Measurements from ENCODE around the gene MFSD6L. TPM values are rescaled to one million over a fixed set of nuclear protein-coding genes. Genes with fewer than 3 reads are reported as not detected.

MFSD6L gene
- total and polyA plus RNA-seq, 10 of the 15 experiments (the other 5 are each of a cell fraction or from before 2014, with no cell fraction given) = 0.39 to 3.1 (median 1.1) TPM

GRCh38 chr17:8822401-8823035, 23.4 kb upstream of the MFSD6L start:
- intact Hi-C loops (cut with micrococcal nuclease; ENCODE audit: unreplicated experiment) (no loop called here), in situ Hi-C loops (cut with MboI) (no loop called here)
- RAD21 ChIA-PET (ENCODE audit: unreplicated experiment) = no interaction called here
- Histone ChIP-seq H3K9ac (ENCODE audit: control insufficient read depth, insufficient read depth, low read length) (no peak overlapping the region), H3K9me3 (replicated peaks; ENCODE audit: control insufficient read depth, insufficient read depth, low read length) (no peaks in the 10 kb centered on the region; the same call in 1 of the 3 replicates), H3K27ac (ENCODE audit: control insufficient read depth, insufficient read depth) (no peak overlapping the region), H3K36me3 (ENCODE audit: control insufficient read depth in 2 of 2, insufficient read depth in 2 of 2, low read length in 1 of 2) (peaks cover 20 to 70% of the 10 kb centered on the region in 2 experiments), H3K4me2 (ENCODE audit: control insufficient read depth, insufficient read depth) (no peak overlapping the region), H2AFZ (ENCODE audit: control insufficient read depth, low read depth, low read length) (no peak overlapping the region), H3K4me3 (no peak overlapping the region), H3K4me1 (ENCODE audit: control insufficient read depth, insufficient read depth, low read length) (no peaks in the 10 kb centered on the region), H4K20me1 (ENCODE audit: control insufficient read depth, insufficient read depth) (no peaks in the 10 kb centered on the region), H3K79me2 (ENCODE audit: control insufficient read depth, insufficient read depth, low read length) (no peaks in the 10 kb centered on the region), H3K27me3 (replicated peaks in 1 of 2; ENCODE audit: control insufficient read depth in 2 of 2, insufficient read depth in 2 of 2, low read length in 1 of 2) (no peaks in the 10 kb centered on the region)
- peak; percentile 54; the same call in 1 of the 2 replicates for TF ChIP-seq POLR2A (IDR thresholded peaks at IDR 0.05; ENCODE audit: low read depth, low read length)
- no peak for TF ChIP-seq SUPT20H (IDR thresholded peaks at IDR 0.05; ENCODE audit: borderline replicate concordance, control insufficient read depth, low read depth, low read length)
- POLR2A ChIA-PET = no interaction called here
- FAIRE-seq (no peak), ATAC-seq (no peak), DNase-seq (ENCODE audit: low read depth, low spot score) (no peak)
- CTCF ChIA-PET = no interaction called here
- WGBS (ENCODE audit: insufficient coverage, insufficient replicate concordance, low lambda C conversion rate, missing lambda C conversion rate) = 71% methylated on average over 5 of the region's 5 CpGs
- BruUV-seq (replicated peaks) = no TSS peak
- SMC1A ChIA-PET (ENCODE audit: uncharacterized antibody, unreplicated experiment) = no interaction called here

- Histone ChIP-seq H3K36me3 (ENCODE audit: control insufficient read depth in 2 of 2, insufficient read depth in 2 of 2, low read length in 1 of 2) (peaks cover 15 to 68% of the 10 kb centered on the region in 2 experiments), H3K79me2 (ENCODE audit: control insufficient read depth, insufficient read depth, low read length) (no peaks in the 10 kb centered on the region), H3K9ac (ENCODE audit: control insufficient read depth, insufficient read depth, low read length) (no peak overlapping the region), H3K27me3 (replicated peaks in 1 of 2; ENCODE audit: control insufficient read depth in 2 of 2, insufficient read depth in 2 of 2, low read length in 1 of 2) (no peaks in the 10 kb centered on the region), H4K20me1 (ENCODE audit: control insufficient read depth, insufficient read depth) (no peaks in the 10 kb centered on the region), H3K9me3 (replicated peaks; ENCODE audit: control insufficient read depth, insufficient read depth, low read length) (no peaks in the 10 kb centered on the region; the same call in 1 of the 3 replicates), H2AFZ (ENCODE audit: control insufficient read depth, low read depth, low read length) (no peak overlapping the region), H3K4me1 (ENCODE audit: control insufficient read depth, insufficient read depth, low read length) (no peaks in the 10 kb centered on the region), H3K4me2 (ENCODE audit: control insufficient read depth, insufficient read depth) (no peak overlapping the region), H3K4me3 (no peak overlapping the region), H3K27ac (ENCODE audit: control insufficient read depth, insufficient read depth) (no peak overlapping the region)
- DNase-seq (ENCODE audit: low read depth, low spot score) (no peak), FAIRE-seq (no peak), ATAC-seq (no peak)
- intact Hi-C loops (cut with micrococcal nuclease; ENCODE audit: unreplicated experiment) = no loop called here
- TF ChIP-seq POLR2AphosphoS5 (IDR thresholded peaks at IDR 0.05; ENCODE audit: low read length) (peak; percentile 18; the same call in 1 of the 2 replicates), LARP7 (IDR thresholded peaks at IDR 0.05) (no peak)
- RAD21 ChIA-PET (ENCODE audit: unreplicated experiment) = interaction anchor here (0.7 kb wide), 1 partner anchor 73 kb away, joined by 3 read pairs; no protein-coding TSS in a partner anchor
- in situ Hi-C loops (cut with MboI) = no loop called here
- no TSS peak for BruUV-seq (replicated peaks)
- SMC1A ChIA-PET (ENCODE audit: uncharacterized antibody, unreplicated experiment) = no interaction called here
- 89% methylated on average over 10 of the region's 10 CpGs for WGBS (ENCODE audit: insufficient coverage, insufficient replicate concordance, low lambda C conversion rate, missing lambda C conversion rate)
- POLR2A ChIA-PET = no interaction called here
- CTCF ChIA-PET = interaction anchor here (1.4 to 1.8 kb wide), 2 partner anchors 14 to 74 kb away, joined by 8 to 9 read pairs; no protein-coding TSS in a partner anchor
These were observed 22.4 kb upstream of the MFSD6L start for GRCh38 chr17:8821446-8822105.
